DND-41 (cell line): Measurements from ENCODE around the gene TMEM54.

Experiments
- CTCF ChIP-seq: IDR thresholded peaks from 2 replicates; pipeline ENCODE4 v1.5.1; 2012; ENCODE audit warnings: borderline replicate concordance, low read length, moderate library complexity, mild to moderate bottlenecking; ENCODE audit not compliant: poor library complexity, severe bottlenecking; ENCODE audit errors: extremely low read depth
- EZH2 ChIP-seq: IDR thresholded peaks from 3 replicates; pipeline ENCODE4 v1.6.1; 2012; ENCODE audit warnings: borderline replicate concordance, low read depth, mild to moderate bottlenecking, moderate library complexity, low read length, inconsistent platforms; ENCODE audit not compliant: severe bottlenecking

- TF ChIP-seq CTCF, result no peak
- TF ChIP-seq EZH2, result no peak
Measured at GRCh38 chr1:32865639-32866405, 35.4 kb downstream of the TMEM54 start.
